ENCODE data around the gene TFF3. TPM values are rescaled to one million over a fixed set of nuclear protein-coding genes. Genes with fewer than 3 reads are reported as not detected.

The TFF3 gene
- total and polyA plus RNA-seq, 2 of the 4 experiments (the other 2 are of a cell fraction) = not detected

DNA sequence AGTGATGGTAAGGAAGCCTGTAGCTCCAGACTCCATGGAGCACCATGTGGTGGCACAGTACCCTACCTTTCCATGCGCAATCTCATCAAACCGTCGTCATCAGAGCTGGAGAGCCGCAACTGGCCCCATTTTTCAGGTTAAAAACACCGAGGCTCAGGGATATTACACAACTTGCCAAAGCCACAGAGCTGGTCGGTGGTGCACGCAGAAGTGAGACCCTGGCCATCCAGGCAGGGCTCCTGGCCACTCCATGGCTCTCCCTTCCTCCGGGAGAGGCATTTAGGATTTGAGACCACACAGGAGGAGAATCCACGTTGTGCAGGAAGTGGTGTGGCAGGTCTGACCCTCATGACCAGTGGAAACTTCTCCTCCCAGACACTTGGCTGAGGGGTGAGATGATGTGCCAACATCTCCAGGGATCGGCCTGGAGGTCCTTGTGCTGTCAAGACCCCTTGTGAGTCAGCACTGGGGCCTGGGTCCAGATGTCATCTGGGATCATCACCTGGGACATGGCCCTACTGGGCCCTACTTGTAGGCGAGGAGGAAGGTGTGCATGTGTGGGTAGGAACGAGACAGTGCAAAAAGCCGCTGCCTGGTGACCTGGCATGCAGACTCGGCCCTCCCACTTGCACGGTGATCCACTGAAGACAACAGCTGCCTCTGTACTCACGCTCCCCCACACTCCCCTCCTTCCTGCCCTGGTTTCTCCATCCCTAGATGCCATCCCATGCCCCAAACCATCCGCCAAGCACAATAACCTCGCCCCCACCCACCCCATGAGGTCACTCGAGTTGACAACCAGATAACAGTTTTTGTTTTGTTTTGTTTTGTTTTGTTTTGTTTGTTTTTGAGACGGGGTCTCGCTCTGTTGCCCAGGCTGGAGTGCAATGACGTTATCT lies 10.4 kb downstream of the TFF3 start:
- Histone ChIP-seq H2AK5ac (ENCODE audit: low read depth, low read length) (no peak overlapping the region), H3K27ac (ENCODE audit: insufficient read depth, low read length) (no peak overlapping the region), H4K20me1 (ENCODE audit: insufficient read depth, low read length) (no peaks in the 10 kb centered on the region), H3K4me1 (ENCODE audit: control insufficient read depth, insufficient read depth, low read length) (no peaks in the 10 kb centered on the region; the same call in 1 of the 2 replicates), H3K4me3 (ENCODE audit: insufficient read depth, low read depth, low read length) (no peak overlapping the region), H3K27me3 (ENCODE audit: control insufficient read depth, insufficient read depth, low read length) (peaks cover 42% of the 10 kb centered on the region), H3K14ac (replicated peaks; ENCODE audit: low read depth, low read length) (no peak overlapping the region), H2BK15ac (ENCODE audit: low read depth, low read length) (no peak overlapping the region), H3K56ac (ENCODE audit: extremely low read depth, insufficient read depth, low read length) (no peak overlapping the region), H3K18ac (ENCODE audit: low read depth, low read length) (no peak overlapping the region), H3K4me2 (ENCODE audit: low read depth, low read length) (no peak overlapping the region), H3K36me3 (ENCODE audit: control insufficient read depth, insufficient read depth, low read length) (no peaks in the 10 kb centered on the region), H4K91ac (ENCODE audit: insufficient read depth, low read depth, low read length) (no peak overlapping the region), H3K4ac (ENCODE audit: low read depth, low read length) (no peak overlapping the region), H2AK9ac (replicated peaks; ENCODE audit: low read depth, low read length, poor library complexity) (no peak overlapping the region), H3K9ac (ENCODE audit: low read depth, low read length) (no peak overlapping the region), H3K9me3 (ENCODE audit: control insufficient read depth, insufficient read depth, low read length) (no peaks in the 10 kb centered on the region), H2BK20ac (ENCODE audit: low read depth, low read length) (no peak overlapping the region), H4K5ac (ENCODE audit: low read depth, low read length) (no peak overlapping the region), H2BK120ac (ENCODE audit: low read depth, low read length) (no peak overlapping the region), H3K79me1 (ENCODE audit: low read depth in 1 of 2, low read length in 2 of 2) (no peaks in the 10 kb centered on the region), H2AFZ (replicated peaks; ENCODE audit: low read length, poor library complexity) (peak overlapping the region; percentile 39), H3K23ac (ENCODE audit: low read depth, low read length) (no peak overlapping the region), H4K8ac (ENCODE audit: low read depth in 2 of 2, low read length in 2 of 2) (no peak overlapping the region), H2BK5ac (ENCODE audit: low read depth, low read length, poor library complexity, severe bottlenecking) (no peak overlapping the region), H3K9me1 (ENCODE audit: insufficient read depth, low read length) (no peaks in the 10 kb centered on the region; the same call in 1 of the 2 replicates)
- POLR2A ChIA-PET (ENCODE audit: unreplicated experiment) = no interaction called here
- CTCF ChIA-PET = no interaction called here
- no TSS peak for BruUV-seq (replicated peaks)
- dilution Hi-C loops (cut with HindIII; ENCODE audit: low sequenced_read_pairs, unreplicated experiment) = no loop called here
- ATAC-seq (ENCODE audit: low read depth) = no peak
- 71% methylated on average over 7 of the region's 22 CpGs; no CpG with 5 or more reads in 1 of the 2 experiments for WGBS, 2 experiments (ENCODE audit: extremely low coverage in 2 of 2, insufficient read length in 1 of 2)
- TF ChIP-seq, protein P1, sequence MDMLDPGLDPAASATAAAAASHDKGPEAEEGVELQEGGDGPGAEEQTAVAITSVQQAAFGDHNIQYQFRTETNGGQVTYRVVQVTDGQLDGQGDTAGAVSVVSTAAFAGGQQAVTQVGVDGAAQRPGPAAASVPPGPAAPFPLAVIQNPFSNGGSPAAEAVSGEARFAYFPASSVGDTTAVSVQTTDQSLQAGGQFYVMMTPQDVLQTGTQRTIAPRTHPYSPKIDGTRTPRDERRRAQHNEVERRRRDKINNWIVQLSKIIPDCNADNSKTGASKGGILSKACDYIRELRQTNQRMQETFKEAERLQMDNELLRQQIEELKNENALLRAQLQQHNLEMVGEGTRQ (IDR thresholded peaks at IDR 0.05; ENCODE audit: low read depth, low read length) = no peak
- TF ChIP-seq RFX5 (IDR thresholded peaks at IDR 0.05; ENCODE audit: low read depth, low read length) (no peak), RAD21 (IDR thresholded peaks at IDR 0.05; ENCODE audit: low read length) (no peak), NFE2L2 (IDR thresholded peaks at IDR 0.05; ENCODE audit: low read depth, low read length) (no peak), CHD1 (IDR thresholded peaks at IDR 0.05; ENCODE audit: low read depth, low read length) (no peak), SMC3 (IDR thresholded peaks at IDR 0.05; ENCODE audit: low read depth, low read length) (no peak), MAZ (IDR thresholded peaks at IDR 0.05; ENCODE audit: borderline replicate concordance, low read depth, low read length) (no peak), MAFK (IDR thresholded peaks at IDR 0.05; ENCODE audit: low read depth, low read length) (no peak), CEBPB (IDR thresholded peaks at IDR 0.05; ENCODE audit: low read depth, low read length) (no peak), RCOR1 (IDR thresholded peaks at IDR 0.05; ENCODE audit: insufficient replicate concordance, low read length) (no peak), BHLHE40 (IDR thresholded peaks at IDR 0.05; ENCODE audit: low read depth, low read length) (no peak), FOS (IDR thresholded peaks at IDR 0.05; ENCODE audit: low read depth, low read length) (no peak)
- intact Hi-C loops (cut with micrococcal nuclease) = no loop called here
- no peak for DNase-seq
- in situ Hi-C loops (cut with MboI; ENCODE audit: low sequenced_read_pairs) = no loop called here
